Measurements from ENCODE around the gene KIAA1217.
A peak's percentile ranks its signal among the peaks of the same experiment; 100 is the strongest.

Gene KIAA1217

GRCh38 chr10:24208661-24209431, at the start of gene KIAA1217:
KIAA1217 (plus strand) TSS chr10:24209138; CDS start chr10:24209194, 56 bp downstream.
- H3K4me3 ChIP-seq (ENCODE audit: low read depth, low read length), result peak within 1 kb of the TSS; percentile 50
- no peak for DNase-seq (ENCODE audit: low read depth)

GRCh38 chr10:24162206-24162985, 46.5 kb upstream of the KIAA1217 start:
- no peak for DNase-seq (ENCODE audit: low read depth)
- H3K4me3 ChIP-seq (ENCODE audit: low read depth, low read length), result no peak overlapping the region
- in situ Hi-C loops (cut with HindIII; ENCODE audit: low sequenced_read_pairs), result no loop called here
- TF ChIP-seq, protein P1, sequence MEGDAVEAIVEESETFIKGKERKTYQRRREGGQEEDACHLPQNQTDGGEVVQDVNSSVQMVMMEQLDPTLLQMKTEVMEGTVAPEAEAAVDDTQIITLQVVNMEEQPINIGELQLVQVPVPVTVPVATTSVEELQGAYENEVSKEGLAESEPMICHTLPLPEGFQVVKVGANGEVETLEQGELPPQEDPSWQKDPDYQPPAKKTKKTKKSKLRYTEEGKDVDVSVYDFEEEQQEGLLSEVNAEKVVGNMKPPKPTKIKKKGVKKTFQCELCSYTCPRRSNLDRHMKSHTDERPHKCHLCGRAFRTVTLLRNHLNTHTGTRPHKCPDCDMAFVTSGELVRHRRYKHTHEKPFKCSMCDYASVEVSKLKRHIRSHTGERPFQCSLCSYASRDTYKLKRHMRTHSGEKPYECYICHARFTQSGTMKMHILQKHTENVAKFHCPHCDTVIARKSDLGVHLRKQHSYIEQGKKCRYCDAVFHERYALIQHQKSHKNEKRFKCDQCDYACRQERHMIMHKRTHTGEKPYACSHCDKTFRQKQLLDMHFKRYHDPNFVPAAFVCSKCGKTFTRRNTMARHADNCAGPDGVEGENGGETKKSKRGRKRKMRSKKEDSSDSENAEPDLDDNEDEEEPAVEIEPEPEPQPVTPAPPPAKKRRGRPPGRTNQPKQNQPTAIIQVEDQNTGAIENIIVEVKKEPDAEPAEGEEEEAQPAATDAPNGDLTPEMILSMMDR (IDR thresholded peaks at IDR 0.05; ENCODE audit: low read depth, low read length, missing control alignments), result no peak

More at GRCh38 chr10:24208661-24209431, at the start of gene KIAA1217:
- TF ChIP-seq, protein P1 (IDR thresholded peaks at IDR 0.05; ENCODE audit: low read depth, low read length, missing control alignments), result no peak
- in situ Hi-C loops (cut with HindIII; ENCODE audit: low sequenced_read_pairs), result no loop called here

DNA sequence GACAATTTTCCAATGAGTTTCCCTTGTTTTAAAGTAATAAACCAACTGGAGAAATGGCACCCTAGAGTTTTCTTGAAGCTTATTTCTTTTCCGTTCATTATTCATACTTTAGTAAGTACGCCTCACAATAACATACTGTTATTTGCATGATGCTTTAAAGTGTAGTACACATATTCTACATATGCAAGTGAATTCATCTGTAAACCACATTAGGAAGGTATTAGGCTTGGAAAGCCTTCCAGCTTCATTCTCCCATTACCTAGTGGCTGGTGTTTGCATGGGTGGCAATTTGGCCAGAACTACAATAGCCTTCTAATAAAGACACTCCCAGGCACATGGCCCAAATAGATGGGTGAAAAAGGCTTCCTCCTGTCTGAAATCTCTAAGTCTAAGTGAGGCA, 45.5 kb upstream of the KIAA1217 start:
- in situ Hi-C loops (cut with HindIII; ENCODE audit: low sequenced_read_pairs), result no loop called here
- no peak overlapping the region for H3K4me3 ChIP-seq (ENCODE audit: low read depth, low read length)
- DNase-seq (ENCODE audit: low read depth), result no peak
- TF ChIP-seq, protein P1 (IDR thresholded peaks at IDR 0.05; ENCODE audit: low read depth, low read length, missing control alignments), result no peak

GRCh38 chr10:24168258-24169170, 40.4 kb upstream of the KIAA1217 start:
- TF ChIP-seq, protein P1 (IDR thresholded peaks at IDR 0.05; ENCODE audit: low read depth, low read length, missing control alignments), result no peak
- in situ Hi-C loops (cut with HindIII; ENCODE audit: low sequenced_read_pairs), result no loop called here
- DNase-seq (ENCODE audit: low read depth), result no peak

GRCh38 chr10:24170199-24170598, 38.7 kb upstream of the KIAA1217 start:
- in situ Hi-C loops (cut with HindIII; ENCODE audit: low sequenced_read_pairs), result no loop called here
- TF ChIP-seq, protein P1 (IDR thresholded peaks at IDR 0.05; ENCODE audit: low read depth, low read length, missing control alignments), result no peak
- no peak for DNase-seq (ENCODE audit: low read depth)
- H3K4me3 ChIP-seq (ENCODE audit: low read depth, low read length), result no peak overlapping the region

More at GRCh38 chr10:24168258-24169170, 40.4 kb upstream of the KIAA1217 start:
- no peak overlapping the region for H3K4me3 ChIP-seq (ENCODE audit: low read depth, low read length)

DNA sequence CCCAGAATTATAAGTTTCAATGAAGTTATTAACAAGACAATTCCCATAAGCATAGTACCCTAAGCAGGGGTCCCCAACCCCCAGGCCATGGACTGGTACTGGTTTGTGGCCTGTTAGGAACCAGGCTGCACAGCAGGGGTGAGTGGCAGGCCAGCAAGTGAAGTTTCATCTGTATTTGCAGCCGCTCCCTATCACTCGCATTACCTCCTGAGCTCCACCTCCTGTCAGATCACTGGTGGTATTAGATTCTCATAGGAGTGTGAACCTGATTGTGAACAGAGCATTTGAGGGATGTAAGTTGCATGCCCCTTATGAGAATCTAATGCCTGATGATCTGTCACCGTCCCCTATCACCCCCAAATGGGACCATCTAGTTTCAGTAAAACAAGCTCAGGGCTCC, 36.0 kb upstream of the KIAA1217 start:
- TF ChIP-seq, protein P1 (IDR thresholded peaks at IDR 0.05; ENCODE audit: low read depth, low read length, missing control alignments), result no peak
- in situ Hi-C loops (cut with HindIII; ENCODE audit: low sequenced_read_pairs), result no loop called here
- DNase-seq (ENCODE audit: low read depth), result no peak
- H3K4me3 ChIP-seq (ENCODE audit: low read depth, low read length), result no peak overlapping the region

All from astrocyte of the cerebellum (primary cell).